Hindlimb muscle (tissue), 1 donor: ENCODE measurements around the gene MIS12. TPM values are rescaled to one million over a fixed set of nuclear protein-coding genes. Genes with fewer than 3 reads are reported as not detected.

Experiments used
- DNase-seq: peaks from one replicate; pipeline ENCODE4 v3.0.0-alpha.2; 2013
- polyA plus RNA-seq: library from polyadenylated mRNA; unstranded; fragments of 120-200 nt; gene quantifications from one replicate; pipeline ENCODE4 v1.2.1, GENCODE V29; 2013; ENCODE audit not compliant: insufficient read length

The MIS12 gene
- polyA plus RNA-seq, 1 donor = 23.4 TPM

DNA sequence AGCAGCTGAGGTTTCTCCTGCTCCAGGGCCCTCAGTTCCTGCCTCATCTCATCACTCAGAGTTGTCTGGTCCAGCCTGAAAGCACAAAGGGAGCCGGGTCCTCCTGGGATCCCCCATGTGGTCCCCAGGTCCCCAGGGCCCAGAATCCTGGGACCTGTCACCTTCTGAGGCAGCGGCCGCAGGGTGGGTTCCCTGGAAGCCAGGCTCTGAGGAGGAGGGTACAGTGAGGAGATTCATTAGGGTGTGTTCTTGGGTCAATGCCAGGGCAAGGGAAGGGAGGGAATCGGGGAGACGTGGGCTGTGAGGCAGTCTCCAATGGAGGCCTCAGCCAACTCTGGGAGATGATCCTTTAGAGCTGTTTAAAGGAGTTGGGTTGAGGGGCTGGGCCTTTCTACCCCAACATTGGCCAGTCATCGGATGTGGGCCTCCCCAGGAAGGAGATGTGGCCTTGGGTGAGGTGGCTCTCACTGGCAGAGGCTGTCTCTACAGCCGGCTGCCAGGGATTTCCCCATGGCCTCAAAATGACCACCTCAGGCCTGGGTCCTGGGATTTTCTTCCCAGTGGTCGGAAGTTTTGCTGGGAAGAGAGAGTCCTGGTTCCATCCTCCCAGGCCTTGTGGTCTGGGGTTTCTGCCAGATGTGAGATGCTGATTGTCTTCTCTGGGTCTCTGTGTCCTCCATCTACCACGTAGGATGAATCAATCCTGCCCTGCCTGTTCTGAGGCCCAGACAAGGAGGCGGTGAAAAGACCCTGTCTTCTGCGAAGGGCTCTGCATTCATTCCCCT lies 50.7 kb downstream of the MIS12 start:
- no peak for DNase-seq

DNA sequence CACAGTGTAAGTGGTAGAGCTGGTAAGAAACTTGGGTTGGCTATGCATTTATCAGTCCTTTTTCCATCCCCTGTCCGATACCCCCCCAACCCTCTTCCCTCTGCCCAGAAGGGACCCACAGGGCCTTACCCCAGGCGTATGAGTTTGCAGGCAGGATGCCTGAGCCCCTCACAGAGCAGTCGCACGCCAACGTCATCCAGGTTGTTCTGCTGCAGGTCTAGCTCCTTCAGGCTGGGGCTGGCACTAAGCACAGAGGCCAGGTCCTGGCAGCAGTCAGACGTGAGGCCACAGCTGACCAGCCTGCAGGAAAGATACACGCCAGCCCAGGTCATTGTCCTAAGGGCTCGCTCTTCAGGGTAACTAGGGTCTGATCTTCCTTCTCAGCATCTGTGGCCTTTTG lies 52.9 kb downstream of the MIS12 start:
- DNase-seq = no peak

DNA sequence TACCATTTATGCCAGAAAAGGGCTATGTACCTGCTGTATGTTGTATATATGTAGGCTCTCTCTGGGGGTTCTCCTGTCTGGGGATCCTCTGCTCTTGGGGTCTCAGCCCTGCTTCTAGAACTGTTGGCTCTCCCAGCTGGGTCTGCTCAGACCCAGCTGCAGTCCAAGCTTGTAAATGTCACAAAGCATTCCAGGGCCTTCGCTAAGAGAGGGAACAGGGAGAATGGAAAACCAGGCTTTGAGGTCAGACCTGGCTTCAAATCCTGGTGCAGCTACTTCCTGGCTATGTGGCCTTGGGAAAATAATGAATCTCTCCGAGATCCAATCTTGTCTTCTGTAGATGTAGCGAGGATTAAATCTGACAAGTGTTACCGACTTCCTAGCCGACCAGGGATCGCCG lies 54.0 kb downstream of the MIS12 start:
- no peak for DNase-seq

Other genes starting within 250 kb of the MIS12 start
- gene RABEP1, start 204.3 kb upstream of the MIS12 start, polyA plus RNA-seq = 47.7 TPM
- 50.6 TPM for gene NUP88, start 66.9 kb upstream of the MIS12 start, polyA plus RNA-seq
- 52.3 TPM for gene RPAIN, start 66.4 kb upstream of the MIS12 start, polyA plus RNA-seq
- 111 TPM for gene C1QBP, start 47.4 kb upstream of the MIS12 start, polyA plus RNA-seq
- gene DHX33, start 17.6 kb upstream of the MIS12 start, polyA plus RNA-seq = 13.6 TPM
- 43.8 TPM for gene DERL2, start 388 bp upstream of the MIS12 start, polyA plus RNA-seq
- 67.6 TPM for gene NLRP1, start 97.9 kb downstream of the MIS12 start, polyA plus RNA-seq